Heart left ventricle (tissue), 16 donors: Measurements from ENCODE around the gene TDRD6. TPM values are rescaled to one million over a fixed set of nuclear protein-coding genes. Genes with fewer than 3 reads are reported as not detected.

Experiments
- ATAC-seq, 4 donors: fragments of 200-7000 bp; cut with Tn5 transposase; one replicate each; pipeline ENCODE4 v1.9.1; 2020 to 2022; ENCODE audit warnings: moderate library complexity in 4 of 4, mild to moderate bottlenecking in 3 of 4, moderate number of reproducible peaks in 1 of 4
- DNase-seq, 5 donors: peaks; one replicate each; pipeline ENCODE4 v3.0.0-alpha.2; 2020
- H3K27ac ChIP-seq, 12 donors: fragments of 200-600 bp; sonication (generic) in 4 of 12; one replicate each; pipeline versions ENCODE4 v1.5.0 to v1.8.0; 2016 to 2022; ENCODE audit warnings: mild to moderate bottlenecking in 2 of 12
- H3K27me3 ChIP-seq, 9 donors: fragments of 200-600 bp; sonication (generic) in 2 of 9; one replicate each; pipeline versions ENCODE4 v1.5.1 to v1.8.0; 2016 to 2022; ENCODE audit warnings: mild to moderate bottlenecking in 3 of 9
- H3K36me3 ChIP-seq, 9 donors: fragments of 200-600 bp; sonication (generic) in 2 of 9; one replicate each; pipeline versions ENCODE4 v1.5.0 to v1.8.0; 2018 to 2022; ENCODE audit warnings: mild to moderate bottlenecking in 2 of 9
- H3K4me1 ChIP-seq, 12 donors: fragments of 200-600 bp; sonication (generic) in 4 of 12; one replicate each; pipeline versions ENCODE4 v1.5.0 to v1.8.0; 2016 to 2022; ENCODE audit warnings: mild to moderate bottlenecking in 3 of 12
- H3K4me3 ChIP-seq, 12 donors: fragments of 200-600 bp; sonication (generic) in 4 of 12; one replicate each; pipeline versions ENCODE4 v1.5.0 to v1.8.0; 2017 to 2022; ENCODE audit warnings: mild to moderate bottlenecking in 9 of 12, moderate library complexity in 4 of 12
- H3K9me3 ChIP-seq, 12 donors: fragments of 200-600 bp; sonication (generic) in 4 of 12; one replicate each; pipeline versions ENCODE4 v1.5.0 to v1.8.0; 2016 to 2022; ENCODE audit warnings: mild to moderate bottlenecking in 1 of 12
- CTCF ChIP-seq, 12 donors: fragments of 200-600 bp; sonication (generic) in 4 of 12; IDR thresholded peaks; one replicate each; pipeline versions ENCODE4 v1.5.0 to v1.8.0; 2018 to 2022; ENCODE audit warnings: antibody characterized with exemption in 12 of 12, mild to moderate bottlenecking in 5 of 12
- POLR2A ChIP-seq, 2 donors: fragments of 450-650 bp; IDR thresholded peaks; one replicate each; pipeline ENCODE4 v1.6.1; 2017; ENCODE audit warnings: antibody characterized with exemption in 2 of 2, mild to moderate bottlenecking in 2 of 2, moderate library complexity in 2 of 2
- WGBS, 4 donors: extraction: QIAGEN DNeasy Blood & Tissue Kit in 2 of 4; methylation state at CpG; one replicate each; pipeline versions ENCODE4 v1.1.5 to v1.1.7; 2013 to 2018; 5-methylcytosine and 5-hydroxymethylcytosine counted together
- intact Hi-C, 10 donors: fragments of 100-400 bp; cut with DNase I; formaldehyde crosslinking; loops; one replicate each; pipeline versions ENCODE4 v1.11.1 to v1.14.2; 2022
- polyA plus RNA-seq, 2 donors: library from polyadenylated mRNA; stranded (reverse); fragments of 200-250 nt; gene quantifications; one replicate each; pipeline ENCODE4 v1.2.3, GENCODE V29; 2013
- total RNA-seq, 9 donors: library from RNA; depleted of rRNA in 2 of 9; stranded (reverse); fragments of >200 nt in 2 of 9; fragmentation: NEBNext Ultra II Directional in 3 of 9; extraction: Animal tissue kit (Norgen Biotek cat#: 25700) in 3 of 9; gene quantifications; one replicate each; pipeline versions ENCODE4 v1.1.0 to v1.2.4, GENCODE V29; 2016 to 2023
- donor health status: ischemic (EF 13 %, LVEDD 7.1; RV severe dilation, severe dysfunction).
- donor health status: healthy with polysubstance abuse.
- donor health status: DM: no; HTN: yes; CAD: no.
- donor health status: DM: no; HTN: no; CAD: no.
- donor health status: ischemic (EF 25% LVEDD 6.9; RV normal size, moderate dysfunction).
- donor health status: ischemic (EF 25% LVEDD 5.7; RV mildly dilated, moderate dysfunction).
- donor health status: healthy.
- donor health status: DM: yes; HTN: yes; CAD: no.
- donor health status: ischemic (EF 35%, LVEDD 5.7; RV mildly dilated, moderate dysfunction).
- donor health status: nonischemic (EF 11% LVEDD 7.7; RV severe dilation, severe dysfunction).
- donor health status: DM: yes; HTN: yes; CAD: no.
- donor health status: PGD.
- donor health status: ischemic (EF 29% LVEDD 5.4; RV normal size, mild dysfunction).
- donor health status: nonischemic (EF 23%, LVEDD 6.1; RV moderate dilation, normal function).

Gene TDRD6
- total and polyA plus RNA-seq, 11 donors: 0.08 to 1.5 (median 0.52) TPM

- peak overlapping the region in 4 of 12 donors; percentile 90 to 93 (median 92) for H3K27ac ChIP-seq
- 16 to 22% (median 20%) methylated on average over 8 of the region's 8 CpGs for WGBS, 4 donors
- intact Hi-C loops: no loop called here
These were observed 35.9 kb upstream of the TDRD6 start for GRCh38 chr6:46651816-46652215.

GRCh38 chr6:46652232-46652602 is 35.5 kb upstream of the TDRD6 start:
- Histone ChIP-seq H3K9me3 (no peaks in the 10 kb centered on the region), H3K4me1 (peaks cover 0 to 18% (median 9%) of the 10 kb centered on the region in 12 donors), H3K36me3 (peaks cover 0 to 14% (median 0%) of the 10 kb centered on the region in 9 donors), H3K27ac (peak overlapping the region in 11 of 12 donors; percentile 29 to 93 (median 88)), H3K27me3 (peaks cover 0 to 12% (median 0%) of the 10 kb centered on the region in 9 donors), H3K4me3 (peak overlapping the region; percentile 59 to 96 (median 84))
- DNase-seq: no peak
- intact Hi-C loops: no loop called here
- 2 to 4% (median 3%) methylated on average over 6 of the region's 6 CpGs for WGBS, 4 donors
- ATAC-seq: no peak
- no peak for TF ChIP-seq CTCF (IDR thresholded peaks at IDR 0.05)
- TF ChIP-seq POLR2A (IDR thresholded peaks at IDR 0.05): no peak

More at GRCh38 chr6:46651816-46652215, 35.9 kb upstream of the TDRD6 start:
- no peaks in the 10 kb centered on the region for H3K9me3 ChIP-seq
- TF ChIP-seq POLR2A (IDR thresholded peaks at IDR 0.05): no peak
- TF ChIP-seq CTCF (IDR thresholded peaks at IDR 0.05): no peak
- peak overlapping the region; percentile 59 to 96 (median 84) for H3K4me3 ChIP-seq
- peaks cover 0 to 10% (median 0%) of the 10 kb centered on the region in 9 donors for H3K36me3 ChIP-seq
- ATAC-seq (no peak), DNase-seq (no peak)
- H3K27me3 ChIP-seq: peaks cover 0 to 12% (median 0%) of the 10 kb centered on the region in 9 donors
- peaks cover 0 to 18% (median 9%) of the 10 kb centered on the region in 12 donors for H3K4me1 ChIP-seq

DNA sequence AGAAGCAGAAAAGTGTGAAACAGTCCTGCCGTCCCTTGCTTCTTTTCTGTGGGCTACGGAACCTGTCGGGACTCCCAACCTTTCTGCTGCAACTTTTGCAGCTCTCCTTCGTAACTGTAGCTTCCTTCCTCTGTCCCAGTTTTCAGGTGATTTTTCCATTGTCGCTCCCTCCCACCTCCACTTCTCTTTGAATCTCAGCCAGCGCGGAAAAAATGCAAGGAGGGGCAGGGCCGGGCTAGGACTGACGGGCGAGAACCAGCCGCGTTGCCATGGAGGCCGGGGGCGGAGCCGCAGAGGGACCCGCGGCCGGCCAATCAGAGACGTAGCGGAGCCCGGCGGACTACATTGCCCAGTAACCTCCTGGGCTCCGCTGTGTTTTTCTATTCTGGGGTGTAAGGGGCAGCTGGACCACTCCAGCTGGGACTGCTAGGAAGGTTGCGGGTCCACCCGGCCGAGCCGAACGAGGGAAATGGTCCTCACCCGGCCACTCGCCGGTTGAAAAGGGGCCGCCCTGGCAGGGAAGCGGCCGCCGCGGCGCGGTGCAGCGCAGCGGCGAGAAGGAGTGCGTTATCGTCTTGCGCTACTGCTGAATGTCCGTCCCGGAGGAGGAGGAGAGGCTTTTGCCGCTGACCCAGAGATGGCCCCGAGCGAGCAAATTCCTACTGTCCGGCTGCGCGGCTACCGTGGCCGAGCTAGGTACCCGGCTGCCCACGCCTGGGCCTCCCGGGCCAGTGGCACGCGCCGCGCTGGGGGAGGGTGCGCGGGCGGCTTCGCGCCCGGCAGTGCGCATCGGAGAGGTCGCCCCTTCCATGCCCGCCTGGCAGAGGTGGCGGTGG is 34.9 kb upstream of the TDRD6 start, which contains the start of the genes CYP39A1 and SLC25A27:
CYP39A1 (minus strand) TSS at position 216 of the 836 bp plus-strand sequence. CDS start 236 bp downstream, outside the sequence.
SLC25A27 (plus strand) TSS at position 373 of the 836 bp plus-strand sequence; CDS start at position 591, 218 bp downstream.
- peaks cover 0 to 18% (median 9%) of the 10 kb centered on the region in 12 donors for H3K4me1 ChIP-seq
- TF ChIP-seq CTCF (IDR thresholded peaks at IDR 0.05) (peak in 1 of 12 donors; percentile 10), POLR2A (IDR thresholded peaks at IDR 0.05) (peak in 1 of 2 donors; percentile 82)
- no peaks in the 10 kb centered on the region for H3K9me3 ChIP-seq
- intact Hi-C loops: no loop called here
- peaks cover 0 to 12% (median 0%) of the 10 kb centered on the region in 9 donors for H3K27me3 ChIP-seq
- ATAC-seq: peak; percentile 100
- WGBS, 4 donors: 0 to 1% (median 1%) methylated on average over 37 to 72 of the region's 72 CpGs
- H3K4me3 ChIP-seq: peak within 1 kb of the TSS; percentile 59 to 96 (median 84)
- peak within 1 kb of the TSS; percentile 21 to 93 (median 88) for H3K27ac ChIP-seq
- H3K36me3 ChIP-seq: peaks cover 0 to 18% (median 0%) of the 10 kb centered on the region in 9 donors
- DNase-seq: peak; percentile 94 to 96 (median 95)
